SK-N-DZ (cell line): Measurements from ENCODE around the gene UBL7.

Experiments used
- DNase-seq: peaks from one replicate; pipeline ENCODE4 v3.0.0-alpha.2; 2015; ENCODE audit warnings: low spot score

UBL7 gene

GRCh38 chr15:74408385-74408784 is 52.6 kb downstream of the UBL7 start:
- no peak for DNase-seq

- DNase-seq, result peak; percentile 41
Measured at GRCh38 chr15:74406992-74407705, 53.8 kb downstream of the UBL7 start.

- no peak for DNase-seq
Measured at GRCh38 chr15:74406517-74406916, 54.4 kb downstream of the UBL7 start.

GRCh38 chr15:74405823-74406222 is 55.1 kb downstream of the UBL7 start:
- DNase-seq, result no peak

- DNase-seq, result no peak
Measured at GRCh38 chr15:74403991-74404563, 56.9 kb downstream of the UBL7 start.

GRCh38 chr15:74403588-74403919 is 57.4 kb downstream of the UBL7 start:
- no peak for DNase-seq

GRCh38 chr15:74402873-74403587 is 57.9 kb downstream of the UBL7 start:
- no peak for DNase-seq

- no peak for DNase-seq
Measured at GRCh38 chr15:74402337-74402841, 58.6 kb downstream of the UBL7 start.

GRCh38 chr15:74400915-74401757 is 59.8 kb downstream of the UBL7 start:
- DNase-seq, result no peak

GRCh38 chr15:74400313-74400860 is 60.6 kb downstream of the UBL7 start:
- no peak for DNase-seq

GRCh38 chr15:74399511-74400312 is 61.2 kb downstream of the UBL7 start:
- no peak for DNase-seq

GRCh38 chr15:74399100-74399499 is 61.9 kb downstream of the UBL7 start:
- DNase-seq, result no peak

GRCh38 chr15:74398183-74398582 is 62.8 kb downstream of the UBL7 start:
- DNase-seq, result no peak

- DNase-seq, result no peak
Measured at GRCh38 chr15:74397239-74398068, 63.5 kb downstream of the UBL7 start.

- no peak for DNase-seq
Measured at GRCh38 chr15:74396445-74397238, 64.3 kb downstream of the UBL7 start.

GRCh38 chr15:74396146-74396438 is 64.9 kb downstream of the UBL7 start:
- no peak for DNase-seq
